MCF 10A (cell line): ENCODE measurements around the gene GAPVD1. TPM values are rescaled to one million over a fixed set of nuclear protein-coding genes. Genes with fewer than 3 reads are reported as not detected.

Experiments
- BruUV-seq: library from RNA; stranded (reverse); fragments of 400-500 nt; replicated peaks from 2 replicates; lab custom pipeline; 2021; lab: Mats Ljungman, UMichigan
- CTCF ChIA-PET: fragments of 300-600 bp; sonication (Branson Sonifier 250); formaldehyde crosslinking; extraction: SDS; loops from one replicate; lab custom pipeline; 2021; ENCODE audit warnings: antibody characterized with exemption, inconsistent platforms; lab: Yijun Ruan, JAX
- POLR2A ChIA-PET: fragments of 300-600, 350-650 bp; sonication (Branson Sonifier 250); formaldehyde crosslinking; extraction: SDS; loops from one replicate; lab custom pipeline; 2020; ENCODE audit warnings: antibody characterized with exemption, inconsistent platforms; lab: Yijun Ruan, JAX
- DNase-seq: peaks from one replicate; pipeline ENCODE4 v3.0.0-alpha.2; 2018; ENCODE audit not compliant: unreplicated experiment
- H3K27ac Mint-ChIP-seq: one replicate; pipeline ENCODE4 v1.8.0; 2022; ENCODE audit warnings: mild to moderate bottlenecking, low read depth, mixed read lengths; ENCODE audit not compliant: unreplicated experiment
- H3K27me3 Mint-ChIP-seq: one replicate; pipeline ENCODE4 v1.8.0; 2022; ENCODE audit warnings: mixed read lengths; ENCODE audit not compliant: insufficient read depth, unreplicated experiment
- H3K36me3 Mint-ChIP-seq: one replicate; pipeline ENCODE4 v1.8.0; 2022; ENCODE audit warnings: mild to moderate bottlenecking, moderate library complexity, mixed read lengths; ENCODE audit not compliant: insufficient read depth, unreplicated experiment
- H3K4me1 Mint-ChIP-seq: one replicate; pipeline ENCODE4 v1.8.0; 2022; ENCODE audit warnings: mixed read lengths; ENCODE audit not compliant: insufficient read depth, unreplicated experiment
- H3K4me3 Mint-ChIP-seq: one replicate; pipeline ENCODE4 v1.8.0; 2022; ENCODE audit warnings: mild to moderate bottlenecking, moderate library complexity, mixed read lengths; ENCODE audit not compliant: unreplicated experiment
- H3K9me3 Mint-ChIP-seq: one replicate; pipeline ENCODE4 v1.8.0; 2022; ENCODE audit warnings: mixed read lengths; ENCODE audit not compliant: unreplicated experiment
- CTCF ChIP-seq: fragments of 200-600 bp; IDR thresholded peaks from one replicate; pipeline ENCODE4 v1.8.0; 2022; ENCODE audit warnings: antibody characterized with exemption, mild to moderate bottlenecking; ENCODE audit not compliant: unreplicated experiment
- intact Hi-C: fragments of 100-400 bp; cut with micrococcal nuclease; formaldehyde crosslinking; loops from 2 replicates; pipeline ENCODE4 v1.14.1; 2022
- total RNA-seq: library from RNA; stranded (reverse); gene quantifications from 2 replicates; pipeline ENCODE4 v1.2.3, GENCODE V29; 2022

GAPVD1 gene
- total RNA-seq, 1 experiment from 2014 or later, result 46.2 TPM

GRCh38 chr9:125409637-125410521 is 148.3 kb downstream of the GAPVD1 start:
- BruUV-seq, result no TSS peak
- Mint-ChIP-seq H3K4me1 (peaks cover 9% of the 10 kb centered on the region), H3K27ac (no peak overlapping the region), H3K9me3 (no peaks in the 10 kb centered on the region), H3K4me3 (peak overlapping the region; percentile 20), H3K27me3 (peaks cover 14% of the 10 kb centered on the region), H3K36me3 (peaks cover 18% of the 10 kb centered on the region)
- ChIA-PET CTCF (interaction anchor here (0.6 to 0.7 kb wide), 3 partner anchors 667 to 1034 kb away, joined by 3 to 5 read pairs (median 3); no protein-coding TSS in a partner anchor), POLR2A (no interaction called here)
- no peak for TF ChIP-seq CTCF
- peak; percentile 26 for DNase-seq
- intact Hi-C loops, result loop anchor here (2.0 to 5.0 kb wide), 3 partner anchors 337 to 1082 kb away; partner anchors contain the start of gene PBX3

DNA sequence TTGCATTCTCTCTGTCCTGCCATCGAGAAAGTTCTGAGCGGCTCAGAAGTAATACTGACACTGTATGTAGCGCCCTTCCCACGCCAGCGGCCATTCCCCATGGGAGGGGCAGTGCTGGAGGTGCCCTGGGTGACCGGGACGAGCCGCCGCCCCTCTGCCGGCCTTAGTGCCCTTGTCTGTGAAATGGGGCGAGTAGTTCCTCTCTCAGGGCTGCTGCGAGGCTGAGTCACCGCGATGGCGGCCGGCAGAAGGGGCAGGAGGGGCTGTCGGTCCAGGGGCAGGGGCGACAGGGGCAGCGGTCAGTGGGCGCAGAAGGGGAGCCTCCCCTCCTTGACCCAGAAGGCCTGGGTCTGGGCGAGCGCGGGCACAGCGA is 148.9 kb downstream of the GAPVD1 start:
- no peak overlapping the region for H3K4me3 Mint-ChIP-seq
- no TSS peak for BruUV-seq
- H3K36me3 Mint-ChIP-seq, result peaks cover 18% of the 10 kb centered on the region
- intact Hi-C loops, result no loop called here
- peaks cover 14% of the 10 kb centered on the region for H3K27me3 Mint-ChIP-seq
- no peak for TF ChIP-seq CTCF
- DNase-seq, result no peak
- POLR2A ChIA-PET, result no interaction called here
- H3K9me3 Mint-ChIP-seq, result no peaks in the 10 kb centered on the region
- no peak overlapping the region for H3K27ac Mint-ChIP-seq
- CTCF ChIA-PET, result interaction anchor here (0.7 to 1.5 kb wide), 3 partner anchors 667 to 989 kb away, joined by 3 to 4 read pairs (median 3); no protein-coding TSS in a partner anchor
- peaks cover 9% of the 10 kb centered on the region for H3K4me1 Mint-ChIP-seq

DNA sequence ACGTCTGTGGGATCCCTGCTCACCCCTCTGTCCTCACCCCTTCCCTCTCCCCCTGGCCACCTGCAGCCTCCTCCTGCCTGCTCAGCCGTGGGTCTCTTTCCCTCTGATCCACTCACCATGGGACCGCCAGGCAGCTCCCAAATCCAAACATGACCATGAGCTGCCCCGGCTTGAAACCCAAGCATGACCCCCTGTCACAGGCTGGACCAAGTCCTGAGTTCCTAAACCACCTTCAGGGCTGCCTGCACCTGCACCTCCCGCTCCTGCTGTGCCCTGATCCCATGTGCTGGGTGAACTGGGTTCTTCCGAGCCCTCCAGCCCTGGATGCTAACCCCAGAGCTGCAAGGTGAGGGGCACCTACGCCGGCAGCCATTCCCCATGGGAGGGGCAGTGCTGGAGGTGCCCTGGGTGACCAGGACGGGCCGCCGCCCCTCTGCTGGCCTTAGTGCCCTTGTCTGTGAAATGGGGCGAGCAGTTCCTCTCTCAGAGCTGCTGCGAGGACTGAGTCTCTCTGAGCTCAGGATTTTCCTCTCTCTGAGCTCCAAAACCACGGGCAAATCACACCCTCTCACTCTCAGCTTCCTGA is 149.6 kb downstream of the GAPVD1 start:
- BruUV-seq, result no TSS peak
- DNase-seq, result no peak
- intact Hi-C loops, result no loop called here
- no peak for TF ChIP-seq CTCF
- Mint-ChIP-seq H3K27me3 (peaks cover 14% of the 10 kb centered on the region), H3K27ac (no peak overlapping the region), H3K9me3 (no peaks in the 10 kb centered on the region), H3K36me3 (peaks cover 18% of the 10 kb centered on the region), H3K4me1 (peaks cover 4% of the 10 kb centered on the region), H3K4me3 (no peak overlapping the region)
- ChIA-PET POLR2A (no interaction called here), CTCF (interaction anchor here (0.6 to 1.5 kb wide), 3 partner anchors 677 to 988 kb away, joined by 3 to 4 read pairs (median 3); no protein-coding TSS in a partner anchor)

DNA sequence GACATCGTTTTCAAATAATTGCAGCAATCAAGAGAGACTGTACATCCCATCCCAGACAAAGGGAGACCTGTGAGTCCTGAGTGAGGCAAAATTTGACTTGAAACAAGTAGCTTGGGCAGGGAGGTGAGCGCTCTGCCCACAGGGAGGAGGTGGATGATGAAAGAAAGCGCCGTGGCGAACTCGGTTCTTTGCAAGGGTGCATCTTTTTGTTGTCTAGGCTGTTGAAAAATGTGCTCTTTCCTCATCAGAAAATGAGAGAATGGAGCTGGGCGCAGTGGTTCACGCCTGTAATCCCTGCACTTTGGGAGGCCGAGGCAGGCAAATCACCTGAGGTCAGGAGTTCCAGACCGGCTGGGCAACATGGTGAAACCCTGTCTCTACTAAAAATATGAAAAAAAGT is 150.5 kb downstream of the GAPVD1 start:
- H3K4me1 Mint-ChIP-seq, result no peaks in the 10 kb centered on the region
- no peak overlapping the region for H3K27ac Mint-ChIP-seq
- ChIA-PET POLR2A (interaction anchor here (1.0 kb wide), 1 partner anchor 9 kb away, joined by 3 read pairs; no protein-coding TSS in a partner anchor), CTCF (no interaction called here)
- no peak for DNase-seq
- H3K4me3 Mint-ChIP-seq, result no peak overlapping the region
- no peak for TF ChIP-seq CTCF
- no TSS peak for BruUV-seq
- intact Hi-C loops, result no loop called here
- peaks cover 18% of the 10 kb centered on the region for H3K36me3 Mint-ChIP-seq
- H3K9me3 Mint-ChIP-seq, result no peaks in the 10 kb centered on the region
- H3K27me3 Mint-ChIP-seq, result peaks cover 14% of the 10 kb centered on the region
